ENCODE results near the gene SCGB1A1. TPM values are rescaled to one million over a fixed set of nuclear protein-coding genes. Genes with fewer than 3 reads are reported as not detected.

SCGB1A1 gene
- total and polyA plus RNA-seq, 2 of the 13 experiments (the other 11 are each of a cell fraction or from before 2014, with no cell fraction given) = not detected

DNA sequence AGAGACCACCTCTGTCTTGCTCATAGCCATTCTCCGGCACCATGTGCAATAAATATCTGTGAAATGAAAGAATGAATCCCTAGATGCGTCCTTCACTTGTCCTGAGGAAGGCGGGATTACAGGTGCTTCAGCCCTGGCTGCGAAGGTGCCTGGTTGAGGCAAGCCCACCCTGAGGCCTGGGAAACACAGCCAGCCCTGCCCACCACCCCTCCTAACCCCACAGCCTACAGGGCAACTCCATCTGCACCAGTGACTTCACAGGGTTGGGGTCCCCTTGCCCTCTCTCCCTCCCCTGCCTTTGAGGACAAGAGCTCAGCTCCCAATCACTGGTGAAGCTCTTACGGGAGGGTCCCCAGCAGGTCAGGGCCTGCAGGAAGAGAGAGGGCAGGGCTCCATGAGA is 17.5 kb upstream of the SCGB1A1 start:
- peaks cover 52% of the 10 kb centered on the region for H3K4me1 ChIP-seq (ENCODE audit: insufficient read depth, low read length)
- POLR2A ChIA-PET = interaction anchor here (1.1 to 1.4 kb wide), 3 partner anchors 9 to 173 kb away, joined by 3 to 4 read pairs (median 4); partner anchors contain the start of gene EEF1G
- no peak for ATAC-seq
- H3K4me2 ChIP-seq (ENCODE audit: low read depth, low read length) = no peak overlapping the region
- FAIRE-seq = no peak
- peaks cover 5 to 43% of the 10 kb centered on the region in 2 experiments; a peak in 4 of 5 replicates for H3K27me3 ChIP-seq (ENCODE audit: control insufficient read depth in 1 of 2, insufficient read depth in 2 of 2, low read length in 2 of 2)
- intact Hi-C loops (cut with micrococcal nuclease; ENCODE audit: unreplicated experiment) (no loop called here), in situ Hi-C loops (cut with HindIII; ENCODE audit: extremely low pct_ligation_motif_present, low pct_unique_long_range_greater_than_20kb) (no loop called here)
- no peaks in the 10 kb centered on the region for H3K9me3 ChIP-seq (ENCODE audit: low read length)
- H3K4me3 ChIP-seq (replicated peaks in 1 of 3; ENCODE audit: insufficient read depth in 1 of 3, low read depth in 2 of 3, low read length in 3 of 3) = no peak overlapping the region
- no TSS peak for BruUV-seq (replicated peaks)
- H3K9ac ChIP-seq (ENCODE audit: insufficient read depth, low read depth, low read length) = no peak overlapping the region
- CTCF ChIA-PET (ENCODE audit: low intra/inter-chr PET ratio, low total read pairs) = no interaction called here
- no peaks in the 10 kb centered on the region for H3K79me2 ChIP-seq (ENCODE audit: insufficient read depth, low read length)
- H2AFZ ChIP-seq (ENCODE audit: low read length) = no peak overlapping the region
- whole genome bisulfite sequencing (ENCODE audit: low lambda C conversion rate) = 84% methylated on average over 5 of the region's 5 CpGs
- H3K27ac ChIP-seq (ENCODE audit: extremely low read length, insufficient read depth, low read length) = no peak overlapping the region
- no peaks in the 10 kb centered on the region for H3K36me3 ChIP-seq (replicated peaks in 1 of 2; ENCODE audit: control insufficient read depth in 1 of 2, insufficient read depth in 2 of 2, low read length in 2 of 2)
- DNase-seq (ENCODE audit: low spot score) = no peak
- no peaks in the 10 kb centered on the region for H4K20me1 ChIP-seq (ENCODE audit: insufficient read depth, low read length)
- TF ChIP-seq, protein P1, sequence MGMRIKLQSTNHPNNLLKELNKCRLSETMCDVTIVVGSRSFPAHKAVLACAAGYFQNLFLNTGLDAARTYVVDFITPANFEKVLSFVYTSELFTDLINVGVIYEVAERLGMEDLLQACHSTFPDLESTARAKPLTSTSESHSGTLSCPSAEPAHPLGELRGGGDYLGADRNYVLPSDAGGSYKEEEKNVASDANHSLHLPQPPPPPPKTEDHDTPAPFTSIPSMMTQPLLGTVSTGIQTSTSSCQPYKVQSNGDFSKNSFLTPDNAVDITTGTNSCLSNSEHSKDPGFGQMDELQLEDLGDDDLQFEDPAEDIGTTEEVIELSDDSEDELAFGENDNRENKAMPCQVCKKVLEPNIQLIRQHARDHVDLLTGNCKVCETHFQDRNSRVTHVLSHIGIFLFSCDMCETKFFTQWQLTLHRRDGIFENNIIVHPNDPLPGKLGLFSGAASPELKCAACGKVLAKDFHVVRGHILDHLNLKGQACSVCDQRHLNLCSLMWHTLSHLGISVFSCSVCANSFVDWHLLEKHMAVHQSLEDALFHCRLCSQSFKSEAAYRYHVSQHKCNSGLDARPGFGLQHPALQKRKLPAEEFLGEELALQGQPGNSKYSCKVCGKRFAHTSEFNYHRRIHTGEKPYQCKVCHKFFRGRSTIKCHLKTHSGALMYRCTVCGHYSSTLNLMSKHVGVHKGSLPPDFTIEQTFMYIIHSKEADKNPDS (CRISPR knock-in tag; IDR thresholded peaks at IDR 0.05) = no peak
- TF ChIP-seq PCBP1 (IDR thresholded peaks at IDR 0.05; ENCODE audit: borderline replicate concordance, low read depth, low read length) = no peak
- TF ChIP-seq, protein P2, sequence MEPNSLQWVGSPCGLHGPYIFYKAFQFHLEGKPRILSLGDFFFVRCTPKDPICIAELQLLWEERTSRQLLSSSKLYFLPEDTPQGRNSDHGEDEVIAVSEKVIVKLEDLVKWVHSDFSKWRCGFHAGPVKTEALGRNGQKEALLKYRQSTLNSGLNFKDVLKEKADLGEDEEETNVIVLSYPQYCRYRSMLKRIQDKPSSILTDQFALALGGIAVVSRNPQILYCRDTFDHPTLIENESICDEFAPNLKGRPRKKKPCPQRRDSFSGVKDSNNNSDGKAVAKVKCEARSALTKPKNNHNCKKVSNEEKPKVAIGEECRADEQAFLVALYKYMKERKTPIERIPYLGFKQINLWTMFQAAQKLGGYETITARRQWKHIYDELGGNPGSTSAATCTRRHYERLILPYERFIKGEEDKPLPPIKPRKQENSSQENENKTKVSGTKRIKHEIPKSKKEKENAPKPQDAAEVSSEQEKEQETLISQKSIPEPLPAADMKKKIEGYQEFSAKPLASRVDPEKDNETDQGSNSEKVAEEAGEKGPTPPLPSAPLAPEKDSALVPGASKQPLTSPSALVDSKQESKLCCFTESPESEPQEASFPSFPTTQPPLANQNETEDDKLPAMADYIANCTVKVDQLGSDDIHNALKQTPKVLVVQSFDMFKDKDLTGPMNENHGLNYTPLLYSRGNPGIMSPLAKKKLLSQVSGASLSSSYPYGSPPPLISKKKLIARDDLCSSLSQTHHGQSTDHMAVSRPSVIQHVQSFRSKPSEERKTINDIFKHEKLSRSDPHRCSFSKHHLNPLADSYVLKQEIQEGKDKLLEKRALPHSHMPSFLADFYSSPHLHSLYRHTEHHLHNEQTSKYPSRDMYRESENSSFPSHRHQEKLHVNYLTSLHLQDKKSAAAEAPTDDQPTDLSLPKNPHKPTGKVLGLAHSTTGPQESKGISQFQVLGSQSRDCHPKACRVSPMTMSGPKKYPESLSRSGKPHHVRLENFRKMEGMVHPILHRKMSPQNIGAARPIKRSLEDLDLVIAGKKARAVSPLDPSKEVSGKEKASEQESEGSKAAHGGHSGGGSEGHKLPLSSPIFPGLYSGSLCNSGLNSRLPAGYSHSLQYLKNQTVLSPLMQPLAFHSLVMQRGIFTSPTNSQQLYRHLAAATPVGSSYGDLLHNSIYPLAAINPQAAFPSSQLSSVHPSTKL (CRISPR knock-in tag; IDR thresholded peaks at IDR 0.05) = no peak
- TF ChIP-seq EED (CRISPR knock-in tag; IDR thresholded peaks at IDR 0.05) = no peak
- no peak for TF ChIP-seq ZNF598 (CRISPR knock-in tag; IDR thresholded peaks at IDR 0.05; ENCODE audit: borderline replicate concordance)
- TF ChIP-seq ETV6 (CRISPR knock-in tag; conservative IDR thresholded peaks at IDR 0.05) = no peak
- no peak for TF ChIP-seq TSC22D2 (CRISPR knock-in tag; IDR thresholded peaks at IDR 0.05; ENCODE audit: borderline replicate concordance)
- TF ChIP-seq ZNF430 (CRISPR knock-in tag; IDR thresholded peaks at IDR 0.05) = no peak
- no peak for TF ChIP-seq ZNF468 (CRISPR knock-in tag; IDR thresholded peaks at IDR 0.05)
- TF ChIP-seq ZNF788 (CRISPR knock-in tag; IDR thresholded peaks at IDR 0.05; ENCODE audit: borderline replicate concordance) = no peak
- TF ChIP-seq, protein P3, sequence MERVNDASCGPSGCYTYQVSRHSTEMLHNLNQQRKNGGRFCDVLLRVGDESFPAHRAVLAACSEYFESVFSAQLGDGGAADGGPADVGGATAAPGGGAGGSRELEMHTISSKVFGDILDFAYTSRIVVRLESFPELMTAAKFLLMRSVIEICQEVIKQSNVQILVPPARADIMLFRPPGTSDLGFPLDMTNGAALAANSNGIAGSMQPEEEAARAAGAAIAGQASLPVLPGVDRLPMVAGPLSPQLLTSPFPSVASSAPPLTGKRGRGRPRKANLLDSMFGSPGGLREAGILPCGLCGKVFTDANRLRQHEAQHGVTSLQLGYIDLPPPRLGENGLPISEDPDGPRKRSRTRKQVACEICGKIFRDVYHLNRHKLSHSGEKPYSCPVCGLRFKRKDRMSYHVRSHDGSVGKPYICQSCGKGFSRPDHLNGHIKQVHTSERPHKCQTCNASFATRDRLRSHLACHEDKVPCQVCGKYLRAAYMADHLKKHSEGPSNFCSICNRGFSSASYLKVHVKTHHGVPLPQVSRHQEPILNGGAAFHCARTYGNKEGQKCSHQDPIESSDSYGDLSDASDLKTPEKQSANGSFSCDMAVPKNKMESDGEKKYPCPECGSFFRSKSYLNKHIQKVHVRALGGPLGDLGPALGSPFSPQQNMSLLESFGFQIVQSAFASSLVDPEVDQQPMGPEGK (CRISPR knock-in tag; IDR thresholded peaks at IDR 0.05) = no peak
- TF ChIP-seq, protein P4, sequence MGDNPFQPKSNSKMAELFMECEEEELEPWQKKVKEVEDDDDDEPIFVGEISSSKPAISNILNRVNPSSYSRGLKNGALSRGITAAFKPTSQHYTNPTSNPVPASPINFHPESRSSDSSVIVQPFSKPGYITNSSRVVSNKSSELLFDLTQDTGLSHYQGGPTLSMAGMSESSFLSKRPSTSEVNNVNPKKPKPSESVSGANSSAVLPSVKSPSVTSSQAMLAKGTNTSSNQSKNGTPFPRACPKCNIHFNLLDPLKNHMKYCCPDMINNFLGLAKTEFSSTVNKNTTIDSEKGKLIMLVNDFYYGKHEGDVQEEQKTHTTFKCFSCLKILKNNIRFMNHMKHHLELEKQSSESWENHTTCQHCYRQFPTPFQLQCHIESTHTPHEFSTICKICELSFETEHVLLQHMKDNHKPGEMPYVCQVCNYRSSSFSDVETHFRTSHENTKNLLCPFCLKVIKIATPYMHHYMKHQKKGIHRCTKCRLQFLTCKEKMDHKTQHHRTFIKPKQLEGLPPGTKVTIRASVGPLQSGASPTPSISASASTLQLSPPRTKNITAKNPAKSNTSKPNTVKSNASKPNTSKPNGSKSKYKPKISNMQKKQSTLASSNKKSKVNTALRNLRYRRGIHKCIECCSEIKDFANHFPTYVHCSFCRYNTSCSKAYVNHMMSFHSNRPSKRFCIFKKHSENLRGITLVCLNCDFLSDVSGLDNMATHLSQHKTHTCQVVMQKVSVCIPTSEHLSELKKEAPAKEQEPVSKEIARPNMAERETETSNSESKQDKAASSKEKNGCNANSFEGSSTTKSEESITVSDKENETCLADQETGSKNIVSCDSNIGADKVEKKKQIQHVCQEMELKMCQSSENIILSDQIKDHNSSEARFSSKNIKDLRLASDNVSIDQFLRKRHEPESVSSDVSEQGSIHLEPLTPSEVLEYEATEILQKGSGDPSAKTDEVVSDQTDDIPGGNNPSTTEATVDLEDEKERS (CRISPR knock-in tag; IDR thresholded peaks at IDR 0.05) = no peak
- TF ChIP-seq KLF15 (CRISPR knock-in tag; IDR thresholded peaks at IDR 0.05; ENCODE audit: borderline replicate concordance) = no peak
- no peak for TF ChIP-seq HNRNPL (IDR thresholded peaks at IDR 0.05; ENCODE audit: low read depth, low read length)
